Prostate gland (tissue), 2 donors: ENCODE measurements around the gene PASK. TPM values are rescaled to one million over a fixed set of nuclear protein-coding genes. Genes with fewer than 3 reads are reported as not detected.
"Not testable (repeated sequence)": the region's sequence is repeated elsewhere in the genome, so short reads cannot be mapped to it uniquely, and the experiment has no call there.

Experiments used
- DNase-seq: peaks from one replicate; pipeline ENCODE4 v3.0.0-alpha.2; 2019; ENCODE audit warnings: low spot score
- H3K27ac ChIP-seq, 2 donors: fragments of 200-600 bp; sonication (generic); 2 replicates each; pipeline ENCODE4 v1.5.1; 2017 to 2019
- H3K27me3 ChIP-seq: fragments of 200-600 bp; sonication (generic); replicated peaks from 2 replicates; pipeline ENCODE4 v1.5.1; 2019; ENCODE audit not compliant: insufficient read depth
- H3K36me3 ChIP-seq, 2 donors: fragments of 200-600 bp; sonication (generic); 1 replicate in 1 of 2; 2 replicates in 1 of 2; pipeline versions ENCODE4 v1.5.1 to v1.8.1; 2017 to 2019
- H3K4me1 ChIP-seq: fragments of 200-600 bp; sonication (generic); replicated peaks from 2 replicates; pipeline ENCODE4 v1.5.1; 2019
- H3K4me3 ChIP-seq, 2 donors: fragments of 200-600 bp; sonication (generic); 2 replicates each; pipeline ENCODE4 v1.5.1; 2017 to 2019
- H3K9me3 ChIP-seq: fragments of 200-600 bp; sonication (generic); 2 replicates; pipeline ENCODE4 v1.5.1; 2017
- CTCF ChIP-seq, 4 experiments: fragments of 200-600 bp in 2 of 4; fragments of 450-650 bp in 2 of 4; sonication (generic) in 2 of 4; IDR thresholded peaks; 1 replicate in 3 of 4; 2 replicates in 1 of 4; pipeline ENCODE4 v1.5.1; 2016 to 2019; ENCODE audit warnings: antibody characterized with exemption in 4 of 4, mild to moderate bottlenecking in 2 of 4, moderate library complexity in 2 of 4
- POLR2A ChIP-seq: fragments of 450-650 bp; IDR thresholded peaks from one replicate; pipeline ENCODE4 v1.6.1; 2016; ENCODE audit warnings: antibody characterized with exemption, mild to moderate bottlenecking
- POLR2AphosphoS5 ChIP-seq: sonication (generic); formaldehyde crosslinking; IDR thresholded peaks from one replicate; pipeline ENCODE4 v1.6.1; 2017; ENCODE audit warnings: antibody characterized with exemption
- WGBS: methylation state at CpG from one replicate; pipeline ENCODE4 v1.1.5; 2018; 5-methylcytosine and 5-hydroxymethylcytosine counted together
- intact Hi-C: fragments of 100-400 bp; cut with DNase I; formaldehyde crosslinking; loops from one replicate; pipeline ENCODE4 v1.14.2; 2022
- total RNA-seq, 2 donors: library from RNA; depleted of rRNA; stranded (reverse); fragments of >200 nt; gene quantifications; one replicate each; pipeline ENCODE4 v1.1.0, GENCODE V29; 2016

PASK gene
- total RNA-seq, 2 donors from 2014 or later, result 49.2 to 200 TPM

GRCh38 chr2:241095594-241096290 lies 53.5 kb downstream of the PASK start:
- no peaks in the 10 kb centered on the region for H3K27me3 ChIP-seq
- intact Hi-C loops, result no loop called here
- H3K36me3 ChIP-seq, result peaks cover 0 to 10% of the 10 kb centered on the region in 2 donors
- no peak for TF ChIP-seq CTCF (IDR thresholded peaks at IDR 0.05)
- TF ChIP-seq POLR2AphosphoS5, result no peak
- TF ChIP-seq POLR2A, result no peak
- H3K9me3 ChIP-seq, result no peaks in the 10 kb centered on the region
- H3K4me1 ChIP-seq, result peaks cover 24% of the 10 kb centered on the region
- H3K27ac ChIP-seq, result peak overlapping the region in 1 of 2 donors; percentile 87
- 89% methylated on average over 14 of the region's 14 CpGs for WGBS
- H3K4me3 ChIP-seq, result no peak overlapping the region
- no peak for DNase-seq

- H3K27me3 ChIP-seq, result no peaks in the 10 kb centered on the region
- no peak for DNase-seq
- 76% methylated on average over 6 of the region's 6 CpGs for WGBS
- H3K4me3 ChIP-seq, result no peak overlapping the region
- peaks cover 24% of the 10 kb centered on the region for H3K4me1 ChIP-seq
- no peak for TF ChIP-seq CTCF (IDR thresholded peaks at IDR 0.05)
- no peak for TF ChIP-seq POLR2A
- TF ChIP-seq POLR2AphosphoS5, result peak; percentile 42
- no peaks in the 10 kb centered on the region for H3K9me3 ChIP-seq
- intact Hi-C loops, result no loop called here
- H3K27ac ChIP-seq, result peak overlapping the region; percentile 63 to 87
- H3K36me3 ChIP-seq, result peaks cover 0 to 10% of the 10 kb centered on the region in 2 donors
These were observed 54.3 kb downstream of the PASK start for GRCh38 chr2:241094924-241095420.

- Histone ChIP-seq H3K4me1 (peaks cover 24% of the 10 kb centered on the region), H3K4me3 (no peak overlapping the region), H3K36me3 (peaks cover 0 to 10% of the 10 kb centered on the region in 2 donors), H3K27ac (peak overlapping the region; percentile 63 to 87), H3K9me3 (no peaks in the 10 kb centered on the region), H3K27me3 (no peaks in the 10 kb centered on the region)
- TF ChIP-seq CTCF (IDR thresholded peaks at IDR 0.05), result no peak
- DNase-seq, result no peak
- WGBS, result 77% methylated on average over 7 of the region's 7 CpGs
- intact Hi-C loops, result no loop called here
These were observed 55.1 kb downstream of the PASK start for GRCh38 chr2:241094172-241094571.

GRCh38 chr2:241093133-241093781 lies 56.0 kb downstream of the PASK start:
- 58% methylated on average over 10 of the region's 10 CpGs for WGBS
- TF ChIP-seq POLR2AphosphoS5, result peak; percentile 82
- Histone ChIP-seq H3K4me1 (peaks cover 24% of the 10 kb centered on the region), H3K27ac (peak overlapping the region; percentile 77 to 87)
- peak; percentile 80 for DNase-seq
- H3K36me3 ChIP-seq, H3K27me3 ChIP-seq, H3K9me3 ChIP-seq, H3K4me3 ChIP-seq, intact Hi-C loops: not testable (repeated sequence)

GRCh38 chr2:241092677-241093076 lies 56.6 kb downstream of the PASK start:
- H3K27ac ChIP-seq, result peak overlapping the region; percentile 77 to 86
- no peak for TF ChIP-seq POLR2A
- TF ChIP-seq CTCF (IDR thresholded peaks at IDR 0.05), result no peak
- no peak for TF ChIP-seq POLR2AphosphoS5
- no peak for DNase-seq
- H3K4me1 ChIP-seq, result peaks cover 24% of the 10 kb centered on the region
- WGBS, result 78% methylated on average over 8 of the region's 8 CpGs
- no peaks in the 10 kb centered on the region for H3K9me3 ChIP-seq
- no peak overlapping the region for H3K4me3 ChIP-seq
- intact Hi-C loops, result no loop called here
- peaks cover 6 to 10% of the 10 kb centered on the region in 2 donors for H3K36me3 ChIP-seq
- H3K27me3 ChIP-seq, result no peaks in the 10 kb centered on the region
